GM06990 (cell line): ENCODE measurements around the gene FOXN3.

ENCODE experiments used
- DNase-seq: peaks from one replicate; pipeline ENCODE4 v3.0.0-alpha.2; 2011; ENCODE audit not compliant: insufficient read length; ENCODE audit errors: extremely low read depth
- H3K27me3 ChIP-seq: replicated peaks from 2 replicates; pipeline ENCODE4 v1.6.0; 2011; ENCODE audit warnings: low read length; ENCODE audit not compliant: control insufficient read depth, insufficient read depth
- H3K36me3 ChIP-seq: 2 replicates; pipeline ENCODE4 v1.5.1; 2011; ENCODE audit warnings: low read length; ENCODE audit not compliant: control insufficient read depth, insufficient read depth
- H3K4me3 ChIP-seq: replicated peaks from 2 replicates; pipeline ENCODE4 v1.5.1; 2011; ENCODE audit warnings: low read depth, mild to moderate bottlenecking, control low read depth, low read length
- CTCF ChIP-seq: IDR thresholded peaks from 2 replicates; pipeline ENCODE4 v1.5.1; 2011; ENCODE audit warnings: low read length, control low read depth, mild to moderate bottlenecking, inconsistent platforms; ENCODE audit not compliant: insufficient read depth, poor library complexity, severe bottlenecking

Gene FOXN3

GRCh38 chr14:89245802-89246201 lies 171.2 kb downstream of the FOXN3 start:
- no peaks in the 10 kb centered on the region; the same call in none of the 2 replicates for H3K36me3 ChIP-seq
- H3K4me3 ChIP-seq = no peak overlapping the region
- no peaks in the 10 kb centered on the region for H3K27me3 ChIP-seq
- DNase-seq = no peak
- TF ChIP-seq CTCF = no peak

GRCh38 chr14:89244720-89245119 lies 172.3 kb downstream of the FOXN3 start:
- TF ChIP-seq CTCF = no peak
- no peaks in the 10 kb centered on the region for H3K27me3 ChIP-seq
- no peaks in the 10 kb centered on the region for H3K36me3 ChIP-seq
- DNase-seq = no peak
- H3K4me3 ChIP-seq = no peak overlapping the region

- H3K36me3 ChIP-seq = no peaks in the 10 kb centered on the region
- DNase-seq = no peak
- no peaks in the 10 kb centered on the region for H3K27me3 ChIP-seq
- no peak for TF ChIP-seq CTCF
- no peak overlapping the region for H3K4me3 ChIP-seq
Observed at GRCh38 chr14:89243741-89244140, 173.3 kb downstream of the FOXN3 start.

- no peak for DNase-seq
- Histone ChIP-seq H3K36me3 (no peaks in the 10 kb centered on the region), H3K27me3 (no peaks in the 10 kb centered on the region), H3K4me3 (no peak overlapping the region)
- no peak for TF ChIP-seq CTCF
Observed at GRCh38 chr14:89243286-89243685, 173.7 kb downstream of the FOXN3 start.

- Histone ChIP-seq H3K36me3 (no peaks in the 10 kb centered on the region), H3K27me3 (no peaks in the 10 kb centered on the region), H3K4me3 (no peak overlapping the region)
- no peak for DNase-seq
- no peak for TF ChIP-seq CTCF
Observed at GRCh38 chr14:89242652-89243279, 174.3 kb downstream of the FOXN3 start.
